Parathyroid adenoma (tissue), 2 donors: ENCODE results near the gene LRRC1.

Experiments
- H2AFZ ChIP-seq: fragments of 300-600 bp; sonication (generic); one replicate; pipeline ENCODE4 v1.7.0; 2017; ENCODE audit warnings: antibody characterized with exemption, mild to moderate bottlenecking
- H3K27ac ChIP-seq: fragments of 300-600 bp; sonication (generic); one replicate; pipeline ENCODE4 v1.7.0; 2017
- H3K27me3 ChIP-seq: fragments of 300-600 bp; sonication (generic); one replicate; pipeline ENCODE4 v1.7.0; 2017; ENCODE audit warnings: low read length; ENCODE audit not compliant: control insufficient read depth, insufficient read depth
- H3K36me3 ChIP-seq: fragments of 300-600 bp; sonication (generic); one replicate; pipeline ENCODE4 v1.7.0; 2017; ENCODE audit warnings: low read length; ENCODE audit not compliant: control insufficient read depth, insufficient read depth
- H3K4me1 ChIP-seq: fragments of 300-600 bp; sonication (generic); one replicate; pipeline ENCODE4 v1.7.0; 2017; ENCODE audit warnings: control low read depth
- H3K4me2 ChIP-seq: fragments of 300-600 bp; sonication (generic); one replicate; pipeline ENCODE4 v1.7.0; 2017; ENCODE audit warnings: low read length
- H3K4me3 ChIP-seq: fragments of 300-600 bp; sonication (generic); one replicate; pipeline ENCODE4 v1.7.0; 2017; ENCODE audit warnings: low read depth, low read length
- H3K79me2 ChIP-seq: fragments of 300-600 bp; sonication (generic); one replicate; pipeline ENCODE4 v1.7.0; 2017; ENCODE audit warnings: control low read depth
- H3K9ac ChIP-seq: fragments of 300-600 bp; sonication (generic); one replicate; pipeline ENCODE4 v1.7.0; 2017; ENCODE audit warnings: mild to moderate bottlenecking
- H3K9me3 ChIP-seq: fragments of 300-600 bp; sonication (generic); one replicate; pipeline ENCODE4 v1.7.0; 2017; ENCODE audit warnings: low read length; ENCODE audit not compliant: control insufficient read depth
- TF ChIP-seq, protein P1 (sequence below): fragments of 300-600 bp; sonication (generic); IDR thresholded peaks from one replicate; pipeline ENCODE4 v1.7.0; 2017; ENCODE audit warnings: antibody characterized with exemption, mild to moderate bottlenecking
- donor health status: primary hyperparathyroidism.

Gene LRRC1

DNA sequence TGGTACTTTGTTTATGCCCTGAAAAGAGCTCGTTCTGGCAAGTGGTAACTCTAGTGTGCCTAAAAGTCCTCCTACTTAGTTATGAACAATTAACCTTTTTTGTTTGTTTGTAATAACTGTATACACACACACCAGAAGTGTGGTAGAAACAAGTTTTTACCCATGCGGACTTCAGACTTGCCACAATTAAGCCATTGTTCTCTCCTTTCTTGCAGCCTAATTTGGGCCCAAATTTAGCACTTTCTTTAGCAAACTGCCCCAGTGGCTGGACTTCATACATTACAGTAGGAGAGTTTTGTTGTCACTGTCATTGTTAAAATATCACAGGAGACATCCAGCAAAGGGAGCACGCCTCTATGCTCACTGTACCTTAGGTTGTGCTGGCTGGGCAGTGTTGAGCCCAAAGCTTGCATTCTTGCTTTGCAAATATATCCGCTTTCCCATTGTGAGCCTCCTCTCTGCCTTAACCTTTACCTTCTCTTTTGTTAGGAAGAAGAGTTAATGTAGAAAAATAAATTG, 53.0 kb downstream of the LRRC1 start:
- peaks cover 67% of the 10 kb centered on the region for H3K79me2 ChIP-seq
- H3K4me1 ChIP-seq = peaks cover 4% of the 10 kb centered on the region
- no peak overlapping the region for H3K27ac ChIP-seq
- H3K36me3 ChIP-seq = no peaks in the 10 kb centered on the region
- TF ChIP-seq, protein P1, sequence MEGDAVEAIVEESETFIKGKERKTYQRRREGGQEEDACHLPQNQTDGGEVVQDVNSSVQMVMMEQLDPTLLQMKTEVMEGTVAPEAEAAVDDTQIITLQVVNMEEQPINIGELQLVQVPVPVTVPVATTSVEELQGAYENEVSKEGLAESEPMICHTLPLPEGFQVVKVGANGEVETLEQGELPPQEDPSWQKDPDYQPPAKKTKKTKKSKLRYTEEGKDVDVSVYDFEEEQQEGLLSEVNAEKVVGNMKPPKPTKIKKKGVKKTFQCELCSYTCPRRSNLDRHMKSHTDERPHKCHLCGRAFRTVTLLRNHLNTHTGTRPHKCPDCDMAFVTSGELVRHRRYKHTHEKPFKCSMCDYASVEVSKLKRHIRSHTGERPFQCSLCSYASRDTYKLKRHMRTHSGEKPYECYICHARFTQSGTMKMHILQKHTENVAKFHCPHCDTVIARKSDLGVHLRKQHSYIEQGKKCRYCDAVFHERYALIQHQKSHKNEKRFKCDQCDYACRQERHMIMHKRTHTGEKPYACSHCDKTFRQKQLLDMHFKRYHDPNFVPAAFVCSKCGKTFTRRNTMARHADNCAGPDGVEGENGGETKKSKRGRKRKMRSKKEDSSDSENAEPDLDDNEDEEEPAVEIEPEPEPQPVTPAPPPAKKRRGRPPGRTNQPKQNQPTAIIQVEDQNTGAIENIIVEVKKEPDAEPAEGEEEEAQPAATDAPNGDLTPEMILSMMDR = no peak
- no peak overlapping the region for H3K4me3 ChIP-seq
- H2AFZ ChIP-seq = no peak overlapping the region
- no peaks in the 10 kb centered on the region for H3K27me3 ChIP-seq
- H3K4me2 ChIP-seq = no peak overlapping the region
- H3K9me3 ChIP-seq = no peaks in the 10 kb centered on the region
- H3K9ac ChIP-seq = no peak overlapping the region

DNA sequence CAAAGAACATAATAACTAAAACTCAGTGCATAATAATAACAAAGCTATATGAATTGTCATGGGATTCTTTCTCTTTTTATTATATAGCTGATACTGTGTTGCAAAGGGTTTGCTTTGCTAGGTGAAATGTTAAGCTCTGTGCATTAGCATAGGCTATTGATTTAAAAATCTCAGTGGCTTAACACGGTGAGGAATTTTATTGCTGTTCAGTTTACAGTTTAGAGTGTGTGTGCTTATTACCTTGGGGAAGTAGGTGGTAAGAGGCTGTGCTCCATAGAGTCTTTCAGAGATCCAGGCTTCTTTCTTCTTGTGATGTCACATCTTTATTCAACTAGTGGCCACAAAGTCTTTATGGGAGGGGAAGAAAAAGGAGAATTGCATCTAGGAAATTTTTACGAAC, 55.7 kb downstream of the LRRC1 start:
- Histone ChIP-seq H3K27ac (no peak overlapping the region), H3K36me3 (no peaks in the 10 kb centered on the region), H3K9ac (no peak overlapping the region), H3K4me3 (no peak overlapping the region), H3K27me3 (no peaks in the 10 kb centered on the region), H3K4me1 (peaks cover 12% of the 10 kb centered on the region), H3K9me3 (no peaks in the 10 kb centered on the region), H2AFZ (no peak overlapping the region), H3K4me2 (no peak overlapping the region), H3K79me2 (peaks cover 63% of the 10 kb centered on the region)
- TF ChIP-seq, protein P1 = no peak

DNA sequence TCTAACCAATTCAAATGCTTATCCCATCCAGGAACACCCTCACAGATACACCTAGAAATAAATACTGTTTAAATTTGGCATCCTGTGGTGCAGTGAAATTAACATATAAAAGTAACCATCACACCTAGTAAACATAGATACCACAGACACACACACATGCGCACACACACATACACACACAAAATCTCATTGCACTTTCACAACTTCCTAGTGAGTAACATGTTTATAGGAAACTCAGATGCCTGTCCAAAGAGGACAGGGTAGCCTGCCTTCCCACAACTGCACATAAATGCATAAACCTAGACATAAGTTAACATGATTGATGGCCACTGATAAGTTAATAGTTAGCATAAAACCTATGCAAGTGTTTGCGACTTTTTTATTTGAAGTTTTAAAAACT, 56.8 kb downstream of the LRRC1 start:
- TF ChIP-seq, protein P1 = no peak
- Histone ChIP-seq H3K9me3 (no peaks in the 10 kb centered on the region), H2AFZ (no peak overlapping the region), H3K27me3 (no peaks in the 10 kb centered on the region), H3K27ac (no peak overlapping the region), H3K9ac (no peak overlapping the region), H3K4me1 (peaks cover 12% of the 10 kb centered on the region), H3K4me3 (no peak overlapping the region), H3K4me2 (no peak overlapping the region), H3K79me2 (peaks cover 53% of the 10 kb centered on the region), H3K36me3 (no peaks in the 10 kb centered on the region)

DNA sequence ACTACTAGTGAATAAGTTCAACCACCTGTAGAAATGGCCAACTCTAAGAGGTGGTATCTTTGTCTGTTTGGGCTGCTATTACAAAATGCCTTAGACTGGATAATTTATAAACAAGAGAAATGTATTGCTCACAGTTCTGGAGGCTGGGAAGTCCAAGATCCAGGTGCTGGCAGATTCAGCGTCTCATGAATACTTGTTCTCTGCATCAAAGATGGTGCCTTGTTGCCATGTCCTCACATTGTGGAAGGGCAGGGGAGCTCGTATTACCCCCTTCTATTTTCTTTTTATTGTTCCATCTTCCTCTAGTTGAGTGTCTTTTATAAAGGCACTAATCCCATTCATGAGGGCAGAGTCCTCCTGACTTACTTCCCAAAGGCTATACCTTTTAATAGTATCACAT, 58.0 kb downstream of the LRRC1 start:
- Histone ChIP-seq H3K27me3 (no peaks in the 10 kb centered on the region), H3K79me2 (peaks cover 43% of the 10 kb centered on the region), H3K9ac (no peak overlapping the region), H3K4me1 (peaks cover 8% of the 10 kb centered on the region), H2AFZ (no peak overlapping the region), H3K27ac (no peak overlapping the region), H3K36me3 (no peaks in the 10 kb centered on the region), H3K9me3 (no peaks in the 10 kb centered on the region), H3K4me3 (no peak overlapping the region), H3K4me2 (no peak overlapping the region)
- TF ChIP-seq, protein P1 = no peak

DNA sequence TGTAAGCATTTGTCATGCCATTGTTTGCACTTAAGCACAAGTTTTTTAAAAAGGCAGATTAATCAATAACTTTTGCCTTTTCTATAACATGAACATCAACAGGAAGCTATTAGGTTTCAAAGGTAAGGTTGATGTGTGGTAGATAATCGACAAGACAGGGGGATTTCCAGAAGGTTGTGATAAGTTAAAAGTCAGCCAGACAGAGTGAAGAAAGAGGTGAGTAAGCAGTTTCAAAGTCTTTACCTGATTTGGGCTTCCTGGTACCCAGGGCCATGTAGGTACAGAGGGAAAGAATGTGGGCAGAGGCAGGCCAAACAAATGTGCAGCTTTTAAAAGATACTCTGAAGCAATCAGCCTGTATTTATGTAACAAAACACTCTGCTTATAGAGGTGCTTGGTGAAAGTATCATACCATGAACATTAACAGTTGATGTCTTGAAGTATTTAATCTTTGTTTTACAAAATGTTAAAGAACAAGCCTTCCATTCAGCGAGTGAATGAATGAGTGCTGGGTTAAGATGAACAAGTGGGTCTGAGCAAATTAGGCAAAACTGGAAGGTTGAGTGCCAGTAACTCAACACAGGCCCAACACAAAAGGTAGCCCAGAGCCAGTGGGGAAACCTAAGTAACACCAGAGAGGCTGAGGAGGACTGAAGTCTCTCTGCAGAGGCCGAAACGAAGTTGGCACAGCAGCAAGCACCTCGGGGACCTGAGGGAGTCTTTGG, 60.2 kb downstream of the LRRC1 start:
- H3K27me3 ChIP-seq = no peaks in the 10 kb centered on the region
- no peak overlapping the region for H3K9ac ChIP-seq
- peak overlapping the region; percentile 16 for H3K4me2 ChIP-seq
- no peaks in the 10 kb centered on the region for H3K9me3 ChIP-seq
- TF ChIP-seq, protein P1 = no peak
- peaks cover 34% of the 10 kb centered on the region for H3K79me2 ChIP-seq
- no peak overlapping the region for H3K27ac ChIP-seq
- no peak overlapping the region for H3K4me3 ChIP-seq
- H3K36me3 ChIP-seq = no peaks in the 10 kb centered on the region
- no peak overlapping the region for H2AFZ ChIP-seq
- H3K4me1 ChIP-seq = peaks cover 8% of the 10 kb centered on the region
